EH (cell line): ENCODE measurements around the gene LIPG.
"Not testable (repeated sequence)": the region's sequence is repeated elsewhere in the genome, so short reads cannot be mapped to it uniquely, and the experiment has no call there.

ENCODE experiments used
- DNase-seq: peaks from one replicate; pipeline ENCODE4 v3.0.0-alpha.2; 2015; ENCODE audit warnings: low read depth

LIPG gene

GRCh38 chr18:49561289-49562193 lies at the start of gene LIPG:
LIPG (plus strand) TSS chr18:49562057; CDS start chr18:49562309, 252 bp downstream.
- peak; percentile 59 for DNase-seq

GRCh38 chr18:49512876-49513275 lies 49.0 kb upstream of the LIPG start:
- not testable (repeated sequence) for DNase-seq

GRCh38 chr18:49514577-49514976 lies 47.3 kb upstream of the LIPG start:
- DNase-seq = no peak

- not testable (repeated sequence) for DNase-seq
These were observed 46.9 kb upstream of the LIPG start for GRCh38 chr18:49515003-49515402.

- DNase-seq = no peak
These were observed 46.3 kb upstream of the LIPG start for GRCh38 chr18:49515516-49515915.

GRCh38 chr18:49517483-49517882 lies 44.4 kb upstream of the LIPG start:
- no peak for DNase-seq

- DNase-seq = no peak
These were observed 42.5 kb upstream of the LIPG start for GRCh38 chr18:49519101-49519971.

GRCh38 chr18:49520661-49521145 lies 41.2 kb upstream of the LIPG start:
- DNase-seq = peak; percentile 45

GRCh38 chr18:49521216-49521835 lies 40.5 kb upstream of the LIPG start:
- no peak for DNase-seq

GRCh38 chr18:49523580-49524093 lies 38.2 kb upstream of the LIPG start:
- not testable (repeated sequence) for DNase-seq

GRCh38 chr18:49524349-49524748 lies 37.5 kb upstream of the LIPG start:
- no peak for DNase-seq

GRCh38 chr18:49524951-49525350 lies 36.9 kb upstream of the LIPG start:
- DNase-seq = no peak

GRCh38 chr18:49525981-49526380 lies 35.9 kb upstream of the LIPG start:
- DNase-seq = no peak

- DNase-seq = no peak
These were observed 34.1 kb upstream of the LIPG start for GRCh38 chr18:49527631-49528327.

- no peak for DNase-seq
These were observed 32.3 kb upstream of the LIPG start for GRCh38 chr18:49529596-49529995.

- DNase-seq = no peak
These were observed 30.1 kb upstream of the LIPG start for GRCh38 chr18:49531678-49532153.

GRCh38 chr18:49534846-49535601 lies 26.8 kb upstream of the LIPG start:
- no peak for DNase-seq

GRCh38 chr18:49537232-49537896 lies 24.5 kb upstream of the LIPG start:
- no peak for DNase-seq

- no peak for DNase-seq
These were observed 17.5 kb upstream of the LIPG start for GRCh38 chr18:49544362-49544761.

GRCh38 chr18:49546278-49546677 lies 15.6 kb upstream of the LIPG start:
- no peak for DNase-seq
